ENCODE results near the gene BICDL2.

The BICDL2 gene

DNA sequence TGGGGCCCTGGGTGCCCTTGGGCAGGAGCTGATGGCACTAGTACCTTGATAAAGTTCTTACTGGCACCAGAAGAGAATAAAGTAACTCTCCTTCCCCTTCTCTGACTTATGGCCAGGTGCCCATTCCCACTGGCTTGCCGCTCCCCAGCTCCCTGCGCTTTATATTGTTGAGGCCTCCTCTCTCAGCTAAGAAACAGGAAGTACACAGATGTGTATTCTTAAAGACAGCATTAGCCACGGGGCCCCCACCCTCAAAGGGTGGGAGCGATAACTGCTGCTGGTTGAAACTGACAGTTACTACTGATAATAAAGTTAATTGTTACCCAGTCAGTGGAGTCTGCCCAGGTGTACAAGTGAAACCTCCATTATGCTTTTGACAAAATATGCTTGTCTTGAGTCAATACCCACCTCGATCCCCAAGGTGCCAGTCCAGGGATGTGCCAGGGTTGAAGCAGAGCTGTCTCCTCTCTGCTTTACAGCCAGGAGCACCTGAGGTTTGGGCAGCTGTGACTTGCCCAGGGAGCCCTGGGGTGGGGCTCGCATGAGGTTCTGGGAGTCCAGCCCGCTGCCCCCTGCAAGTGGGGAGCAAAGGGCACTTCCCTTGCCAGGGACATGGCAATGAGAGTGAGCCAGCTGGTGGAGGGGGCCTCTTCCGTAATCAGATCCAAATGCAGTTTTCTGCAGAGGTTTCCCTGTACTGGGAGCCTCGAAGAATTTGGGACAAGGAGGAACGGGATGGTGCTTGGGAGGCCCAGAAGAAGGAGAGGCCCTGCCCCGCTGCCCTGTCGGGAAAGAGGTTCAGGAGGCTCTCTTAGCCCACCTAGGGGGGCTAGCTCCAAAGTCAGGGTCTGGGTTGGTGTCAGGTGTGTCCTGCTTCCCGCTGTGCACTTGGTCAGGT lies 29.4 kb downstream of the BICDL2 start:
- Histone ChIP-seq H3K4me2 (ENCODE audit: low read length) (peak overlapping the region; percentile 45), H3K23ac (ENCODE audit: low read length) (no peak overlapping the region), H4K91ac (ENCODE audit: low read depth, low read length) (peak overlapping the region; percentile 98), H3K9ac (ENCODE audit: low read length) (no peak overlapping the region), H2BK12ac (ENCODE audit: low read length) (peak overlapping the region; percentile 85), H4K12ac (ENCODE audit: low read depth, low read length) (peak overlapping the region; percentile 38), H3K4me3 (ENCODE audit: low read depth, low read length) (no peak overlapping the region), H2AK5ac (ENCODE audit: low read length) (peak overlapping the region; percentile 89), H3K79me2 (ENCODE audit: control insufficient read depth, insufficient read depth, low read length, poor library complexity) (peaks cover 9% of the 10 kb centered on the region), H3K9me3 (ENCODE audit: insufficient read depth, low read depth, low read length) (no peaks in the 10 kb centered on the region), H3K18ac (ENCODE audit: low read length) (peak overlapping the region; percentile 89), H3K4ac (ENCODE audit: low read depth, low read length) (peak overlapping the region; percentile 55), H3K27ac (ENCODE audit: low read depth, low read length) (peak overlapping the region; percentile 100), H3K14ac (ENCODE audit: low read length) (peak overlapping the region; percentile 78), H2BK120ac (ENCODE audit: insufficient read depth, low read length, poor library complexity) (peak overlapping the region; percentile 87), H3K79me1 (ENCODE audit: low read length) (peaks cover 42% of the 10 kb centered on the region), H4K8ac (ENCODE audit: low read depth, low read length) (peak overlapping the region; percentile 72), H3K4me1 (ENCODE audit: control insufficient read depth in 1 of 2, insufficient read depth in 2 of 2, low read length in 2 of 2) (peaks cover 33 to 51% of the 10 kb centered on the region in 2 experiments), H2BK5ac (ENCODE audit: low read depth, low read length, poor library complexity) (peak overlapping the region; percentile 98), H3K36me3 (ENCODE audit: control insufficient read depth in 1 of 2, insufficient read depth in 2 of 2, low read length in 2 of 2) (no peaks in the 10 kb centered on the region), H2AFZ (ENCODE audit: insufficient read depth, low read length, poor library complexity) (peak overlapping the region; percentile 50), H3K27me3 (ENCODE audit: insufficient read depth, low read length) (no peaks in the 10 kb centered on the region)
- no peak for DNase-seq
- no CpG with 5 or more reads among the region's 13 CpGs for WGBS (ENCODE audit: extremely low coverage, insufficient coverage, insufficient read length)

DNA sequence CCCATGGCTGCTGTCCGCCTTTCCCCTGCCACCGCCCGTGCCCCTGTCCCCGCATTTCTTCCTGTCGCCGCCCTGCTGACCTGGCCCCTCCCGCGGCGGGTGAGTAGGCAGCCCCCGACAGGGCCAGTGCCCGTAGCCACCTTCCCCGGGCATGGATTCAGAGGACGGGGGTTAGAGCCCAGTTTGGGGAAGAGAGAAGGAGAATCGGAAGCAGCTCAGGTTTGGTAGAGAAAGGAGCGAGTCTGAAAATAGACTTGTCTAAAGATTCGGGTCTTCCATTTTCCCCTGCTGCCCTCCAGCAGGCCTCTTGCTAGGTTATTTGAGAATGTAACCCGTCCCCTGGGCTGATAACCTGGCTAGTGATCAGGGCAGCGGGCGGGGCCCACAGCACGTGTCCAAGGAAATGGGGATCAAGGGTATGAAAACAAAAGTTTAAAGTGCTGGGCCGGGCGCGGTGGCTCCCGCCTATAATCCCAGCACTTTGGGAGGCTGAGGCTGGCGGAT lies 31.9 kb downstream of the BICDL2 start:
- Histone ChIP-seq H2BK120ac (ENCODE audit: insufficient read depth, low read length, poor library complexity) (no peak overlapping the region), H3K4me1 (ENCODE audit: control insufficient read depth in 1 of 2, insufficient read depth in 2 of 2, low read length in 2 of 2) (peaks cover 24 to 34% of the 10 kb centered on the region in 2 experiments), H3K4me2 (ENCODE audit: low read length) (peak overlapping the region; percentile 71), H2AK5ac (ENCODE audit: low read length) (no peak overlapping the region), H3K18ac (ENCODE audit: low read length) (no peak overlapping the region), H2AFZ (ENCODE audit: insufficient read depth, low read length, poor library complexity) (no peak overlapping the region), H3K79me2 (ENCODE audit: control insufficient read depth, insufficient read depth, low read length, poor library complexity) (peaks cover 4% of the 10 kb centered on the region), H4K12ac (ENCODE audit: low read depth, low read length) (no peak overlapping the region), H3K23ac (ENCODE audit: low read length) (no peak overlapping the region), H2BK12ac (ENCODE audit: low read length) (no peak overlapping the region), H3K36me3 (ENCODE audit: control insufficient read depth in 1 of 2, insufficient read depth in 2 of 2, low read length in 2 of 2) (no peaks in the 10 kb centered on the region), H3K4ac (ENCODE audit: low read depth, low read length) (no peak overlapping the region), H3K27ac (ENCODE audit: low read depth, low read length) (peak overlapping the region; percentile 31), H3K27me3 (ENCODE audit: insufficient read depth, low read length) (no peaks in the 10 kb centered on the region), H2BK5ac (ENCODE audit: low read depth, low read length, poor library complexity) (peak overlapping the region; percentile 66), H4K91ac (ENCODE audit: low read depth, low read length) (peak overlapping the region; percentile 32), H3K9ac (ENCODE audit: low read length) (peak overlapping the region; percentile 4), H4K8ac (ENCODE audit: low read depth, low read length) (peak overlapping the region; percentile 52), H3K9me3 (ENCODE audit: insufficient read depth, low read depth, low read length) (no peaks in the 10 kb centered on the region), H3K14ac (ENCODE audit: low read length) (no peak overlapping the region), H3K79me1 (ENCODE audit: low read length) (peaks cover 27% of the 10 kb centered on the region), H3K4me3 (ENCODE audit: low read depth, low read length) (peak overlapping the region; percentile 60)
- peak; percentile 33 to 58 for DNase-seq
- WGBS (ENCODE audit: extremely low coverage, insufficient coverage, insufficient read length) = no CpG with 5 or more reads among the region's 25 CpGs

DNA sequence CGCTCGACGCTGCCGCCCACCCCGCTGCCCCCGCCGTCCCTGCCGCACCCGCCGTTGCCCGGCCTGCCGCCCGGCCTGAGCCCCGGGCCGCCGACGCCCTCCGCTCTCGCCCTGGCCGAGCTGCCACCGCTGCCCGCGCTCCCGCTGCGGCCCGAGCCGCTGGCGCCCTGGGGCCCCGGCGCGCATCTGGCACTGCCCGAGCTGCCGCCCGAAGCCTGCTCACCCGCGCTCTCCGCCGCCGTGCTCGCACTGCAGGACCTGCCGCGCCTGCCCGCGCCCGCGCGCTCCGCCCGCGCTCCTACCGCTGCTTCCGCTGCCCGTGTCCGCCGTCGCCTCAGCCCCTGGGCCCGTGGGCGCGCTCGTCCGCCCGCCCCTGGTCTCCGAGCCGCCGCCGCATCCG lies 32.4 kb downstream of the BICDL2 start:
- WGBS (ENCODE audit: extremely low coverage, insufficient coverage, insufficient read length) = no CpG with 5 or more reads among the region's 67 CpGs
- no peaks in the 10 kb centered on the region for H3K36me3 ChIP-seq (ENCODE audit: control insufficient read depth in 1 of 2, insufficient read depth in 2 of 2, low read length in 2 of 2)
- peaks cover 24 to 32% of the 10 kb centered on the region in 2 experiments for H3K4me1 ChIP-seq (ENCODE audit: control insufficient read depth in 1 of 2, insufficient read depth in 2 of 2, low read length in 2 of 2)
- H3K79me2 ChIP-seq (ENCODE audit: control insufficient read depth, insufficient read depth, low read length, poor library complexity) = peaks cover 4% of the 10 kb centered on the region
- H3K4ac ChIP-seq (ENCODE audit: low read depth, low read length) = no peak overlapping the region
- no peaks in the 10 kb centered on the region for H3K9me3 ChIP-seq (ENCODE audit: insufficient read depth, low read depth, low read length)
- H4K12ac ChIP-seq (ENCODE audit: low read depth, low read length) = no peak overlapping the region
- peak overlapping the region; percentile 72 for H3K4me3 ChIP-seq (ENCODE audit: low read depth, low read length)
- no peak overlapping the region for H3K18ac ChIP-seq (ENCODE audit: low read length)
- H2AK5ac ChIP-seq (ENCODE audit: low read length) = no peak overlapping the region
- peak overlapping the region; percentile 63 for H4K91ac ChIP-seq (ENCODE audit: low read depth, low read length)
- no peak overlapping the region for H2BK120ac ChIP-seq (ENCODE audit: insufficient read depth, low read length, poor library complexity)
- peak overlapping the region; percentile 31 for H3K27ac ChIP-seq (ENCODE audit: low read depth, low read length)
- peak overlapping the region; percentile 87 for H3K4me2 ChIP-seq (ENCODE audit: low read length)
- H3K27me3 ChIP-seq (ENCODE audit: insufficient read depth, low read length) = no peaks in the 10 kb centered on the region
- no peak overlapping the region for H2BK5ac ChIP-seq (ENCODE audit: low read depth, low read length, poor library complexity)
- DNase-seq = peak in 1 of 2 donors; percentile 35
- no peak overlapping the region for H3K14ac ChIP-seq (ENCODE audit: low read length)
- peaks cover 23% of the 10 kb centered on the region for H3K79me1 ChIP-seq (ENCODE audit: low read length)
- no peak overlapping the region for H2BK12ac ChIP-seq (ENCODE audit: low read length)
- no peak overlapping the region for H3K9ac ChIP-seq (ENCODE audit: low read length)
- H2AFZ ChIP-seq (ENCODE audit: insufficient read depth, low read length, poor library complexity) = peak overlapping the region; percentile 44
- no peak overlapping the region for H4K8ac ChIP-seq (ENCODE audit: low read depth, low read length)
- H3K23ac ChIP-seq (ENCODE audit: low read length) = no peak overlapping the region

DNA sequence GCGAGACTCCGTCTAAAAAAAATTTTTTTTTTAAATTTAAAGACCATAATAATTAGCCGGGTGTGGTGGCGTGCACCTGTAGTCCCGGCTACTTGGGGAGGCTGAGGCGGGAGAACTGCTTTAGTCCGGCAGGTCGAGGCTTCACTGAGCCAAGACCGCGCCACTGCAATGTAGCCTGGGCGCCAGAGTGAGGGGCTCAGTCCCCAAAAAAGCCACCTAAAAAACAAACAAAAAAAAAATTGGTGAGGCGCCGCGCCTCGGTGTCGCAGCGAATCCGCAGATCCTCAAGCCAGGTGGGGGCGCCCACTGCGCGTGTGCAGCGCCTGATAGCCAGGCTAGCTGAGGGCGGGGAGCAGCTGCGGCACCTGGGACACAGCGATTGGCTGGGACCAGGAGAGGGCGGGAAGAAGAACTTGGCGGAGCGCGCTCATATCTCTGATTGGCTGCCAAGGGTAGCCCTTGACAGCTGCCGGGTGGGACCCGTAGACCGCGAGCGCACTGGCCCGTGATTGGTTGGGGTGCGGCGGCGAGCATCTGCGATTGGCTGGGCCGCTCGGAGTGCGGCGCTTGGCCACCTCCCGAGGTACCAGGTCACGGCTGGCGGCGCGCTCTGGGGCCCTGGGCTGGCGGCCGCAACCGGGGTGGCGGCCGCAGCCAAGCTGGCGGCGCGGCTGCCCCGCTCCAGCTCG lies 33.0 kb downstream of the BICDL2 start:
- Histone ChIP-seq H2BK120ac (ENCODE audit: insufficient read depth, low read length, poor library complexity) (no peak overlapping the region), H3K23ac (ENCODE audit: low read length) (no peak overlapping the region), H4K91ac (ENCODE audit: low read depth, low read length) (peak overlapping the region; percentile 63), H3K27me3 (ENCODE audit: insufficient read depth, low read length) (no peaks in the 10 kb centered on the region), H4K12ac (ENCODE audit: low read depth, low read length) (no peak overlapping the region), H3K18ac (ENCODE audit: low read length) (no peak overlapping the region), H3K4me1 (ENCODE audit: control insufficient read depth in 1 of 2, insufficient read depth in 2 of 2, low read length in 2 of 2) (peaks cover 22 to 27% of the 10 kb centered on the region in 2 experiments), H3K14ac (ENCODE audit: low read length) (no peak overlapping the region), H3K79me1 (ENCODE audit: low read length) (peaks cover 17% of the 10 kb centered on the region), H3K27ac (ENCODE audit: low read depth, low read length) (no peak overlapping the region), H3K9ac (ENCODE audit: low read length) (no peak overlapping the region), H3K79me2 (ENCODE audit: control insufficient read depth, insufficient read depth, low read length, poor library complexity) (peaks cover 4% of the 10 kb centered on the region), H3K4me2 (ENCODE audit: low read length) (peak overlapping the region; percentile 87), H2BK5ac (ENCODE audit: low read depth, low read length, poor library complexity) (no peak overlapping the region), H2AFZ (ENCODE audit: insufficient read depth, low read length, poor library complexity) (peak overlapping the region; percentile 21), H3K4ac (ENCODE audit: low read depth, low read length) (no peak overlapping the region), H3K36me3 (ENCODE audit: control insufficient read depth in 1 of 2, insufficient read depth in 2 of 2, low read length in 2 of 2) (no peaks in the 10 kb centered on the region), H3K4me3 (ENCODE audit: low read depth, low read length) (peak overlapping the region; percentile 72), H2BK12ac (ENCODE audit: low read length) (no peak overlapping the region), H4K8ac (ENCODE audit: low read depth, low read length) (no peak overlapping the region), H2AK5ac (ENCODE audit: low read length) (no peak overlapping the region), H3K9me3 (ENCODE audit: insufficient read depth, low read depth, low read length) (no peaks in the 10 kb centered on the region)
- peak; percentile 99 to 100 for DNase-seq
- WGBS (ENCODE audit: extremely low coverage, insufficient coverage, insufficient read length) = no CpG with 5 or more reads among the region's 58 CpGs

All from trophoblast cell (in vitro differentiated cells and primary cell).